ENCODE results near the gene LRRK1.

Gene LRRK1

DNA sequence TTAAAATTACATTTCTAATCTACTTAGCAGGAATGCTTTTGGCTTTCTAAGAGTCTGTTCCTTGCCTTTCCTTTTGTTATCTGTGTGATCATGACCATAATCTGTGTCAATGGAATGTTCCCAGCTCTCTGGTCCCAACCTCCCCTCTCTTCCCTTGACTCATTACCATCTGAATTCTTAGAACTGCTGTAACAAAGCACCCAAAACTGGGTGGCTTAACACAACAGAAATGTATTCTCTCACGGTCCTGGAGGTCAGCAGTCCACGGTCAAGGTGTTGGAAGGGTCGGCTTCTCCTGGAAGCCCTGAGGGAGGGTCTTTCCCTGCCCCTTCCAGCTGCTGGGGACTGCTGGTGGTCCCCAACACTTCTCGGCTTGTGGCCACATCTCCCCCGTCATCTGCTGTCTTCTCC lies 81.1 kb downstream of the LRRK1 start:
- Histone ChIP-seq H3K36me3 (ENCODE audit: insufficient read depth, low read length) (no peaks in the 10 kb centered on the region), H3K4me1 (ENCODE audit: insufficient read depth, low read length) (peaks cover 17% of the 10 kb centered on the region), H3K9ac (ENCODE audit: low read depth, low read length) (no peak overlapping the region), H3K9me3 (ENCODE audit: insufficient read depth, low read depth, low read length) (peaks cover 8% of the 10 kb centered on the region), H3K27ac (ENCODE audit: low read depth, low read length) (peak overlapping the region; percentile 39; the same call in 1 of the 2 replicates), H3K27me3 (ENCODE audit: insufficient read depth, low read length) (no peaks in the 10 kb centered on the region), H3K4me3 (ENCODE audit: low read length) (no peak overlapping the region)
- WGBS = 53% methylated on average over 5 of the region's 5 CpGs

DNA sequence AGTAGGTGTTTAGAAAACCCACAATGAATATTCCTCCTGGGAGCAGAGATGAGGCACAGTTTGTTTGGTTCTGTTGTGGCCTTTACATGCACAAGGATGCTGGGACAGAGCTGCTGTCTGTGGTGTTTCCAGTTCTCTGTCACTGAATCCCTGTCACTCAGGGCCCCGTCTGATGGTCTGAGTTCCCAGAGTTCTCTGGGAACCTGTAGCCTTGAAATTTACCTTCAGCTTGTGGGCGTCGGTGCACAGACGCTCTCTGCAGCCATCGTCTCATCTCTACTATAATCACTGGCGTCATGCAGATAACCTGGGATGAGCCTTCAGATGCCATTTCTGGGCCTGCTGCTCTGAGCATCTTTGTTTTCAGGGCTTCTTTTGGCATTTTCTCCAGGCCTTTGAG lies 81.9 kb downstream of the LRRK1 start:
- peaks cover 13% of the 10 kb centered on the region for H3K9me3 ChIP-seq (ENCODE audit: insufficient read depth, low read depth, low read length)
- no peak overlapping the region for H3K4me3 ChIP-seq (ENCODE audit: low read length)
- no peaks in the 10 kb centered on the region for H3K27me3 ChIP-seq (ENCODE audit: insufficient read depth, low read length)
- no peak overlapping the region for H3K27ac ChIP-seq (ENCODE audit: low read depth, low read length)
- no peak overlapping the region for H3K9ac ChIP-seq (ENCODE audit: low read depth, low read length)
- WGBS = 96% methylated on average over 6 of the region's 6 CpGs
- H3K36me3 ChIP-seq (ENCODE audit: insufficient read depth, low read length) = no peaks in the 10 kb centered on the region
- peaks cover 17% of the 10 kb centered on the region for H3K4me1 ChIP-seq (ENCODE audit: insufficient read depth, low read length)

DNA sequence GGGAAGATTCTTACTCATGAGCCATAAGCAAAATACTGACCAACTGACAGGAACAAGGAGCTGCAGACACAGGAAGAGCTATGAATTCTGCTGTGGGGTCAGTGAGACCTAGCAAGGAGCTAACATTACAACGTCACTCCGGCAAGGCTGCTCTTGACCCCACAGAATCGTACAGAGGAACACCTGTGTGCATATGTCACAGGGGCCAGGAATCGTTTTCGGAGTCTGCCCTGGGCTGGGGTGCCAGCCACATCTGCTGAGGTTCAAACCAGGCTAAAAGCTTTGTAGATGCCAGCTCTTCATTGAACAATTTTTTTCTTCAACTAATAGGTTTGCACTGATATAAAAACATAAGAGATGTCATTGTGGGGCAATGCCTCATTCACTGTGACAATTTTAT lies 82.6 kb downstream of the LRRK1 start:
- H3K27ac ChIP-seq (ENCODE audit: low read depth, low read length) = no peak overlapping the region
- peaks cover 17% of the 10 kb centered on the region for H3K4me1 ChIP-seq (ENCODE audit: insufficient read depth, low read length)
- no peak overlapping the region for H3K4me3 ChIP-seq (ENCODE audit: low read length)
- no peak overlapping the region for H3K9ac ChIP-seq (ENCODE audit: low read depth, low read length)
- no peaks in the 10 kb centered on the region for H3K27me3 ChIP-seq (ENCODE audit: insufficient read depth, low read length)
- peaks cover 13% of the 10 kb centered on the region for H3K9me3 ChIP-seq (ENCODE audit: insufficient read depth, low read depth, low read length)
- 94% methylated on average over 5 of the region's 5 CpGs for WGBS
- H3K36me3 ChIP-seq (ENCODE audit: insufficient read depth, low read length) = no peaks in the 10 kb centered on the region

DNA sequence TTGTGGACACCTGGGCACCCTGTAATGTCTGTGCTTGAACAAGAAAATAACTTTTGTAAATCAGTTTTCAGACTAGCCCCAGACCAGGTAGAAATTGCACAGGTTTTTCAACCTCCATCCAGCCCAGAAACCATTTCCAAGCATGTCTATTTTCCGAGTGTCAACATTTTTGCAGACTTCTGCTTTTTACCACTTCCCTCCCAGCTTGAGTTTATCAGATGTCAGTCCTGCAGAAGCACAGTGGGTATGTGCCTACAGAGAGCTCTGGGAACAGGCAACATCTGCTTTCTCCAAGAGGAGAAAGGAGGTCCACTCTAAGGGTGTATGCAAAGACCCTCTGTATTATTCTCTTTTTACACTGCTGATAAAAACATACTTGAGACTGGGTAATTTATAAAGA lies 83.9 kb downstream of the LRRK1 start:
- H3K9ac ChIP-seq (ENCODE audit: low read depth, low read length) = no peak overlapping the region
- H3K36me3 ChIP-seq (ENCODE audit: insufficient read depth, low read length) = no peaks in the 10 kb centered on the region
- peaks cover 13% of the 10 kb centered on the region for H3K9me3 ChIP-seq (ENCODE audit: insufficient read depth, low read depth, low read length)
- H3K27me3 ChIP-seq (ENCODE audit: insufficient read depth, low read length) = peaks cover 8% of the 10 kb centered on the region
- no peak overlapping the region for H3K4me3 ChIP-seq (ENCODE audit: low read length)
- 97% methylated on average over 1 of the region's 1 CpG for WGBS
- peaks cover 17% of the 10 kb centered on the region for H3K4me1 ChIP-seq (ENCODE audit: insufficient read depth, low read length)
- no peak overlapping the region for H3K27ac ChIP-seq (ENCODE audit: low read depth, low read length)

DNA sequence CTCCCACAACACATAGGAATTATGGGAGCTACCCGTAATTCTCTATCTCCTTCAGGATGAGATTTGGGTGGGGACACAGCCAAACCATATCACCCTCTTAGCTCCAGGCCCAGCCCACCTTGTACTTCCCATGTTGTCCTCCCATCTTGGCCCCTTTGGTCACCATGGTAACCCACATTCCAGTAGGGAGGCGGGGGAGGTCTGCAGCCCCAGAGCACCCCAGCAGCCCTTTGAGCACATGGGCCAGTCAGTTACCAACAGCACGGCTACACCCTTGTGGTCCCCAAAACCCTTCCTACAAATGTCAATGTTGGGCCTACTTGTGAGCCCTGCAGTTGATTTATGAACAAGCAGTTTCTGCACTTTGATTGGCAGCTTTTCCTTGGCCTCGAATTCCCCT lies 84.5 kb downstream of the LRRK1 start:
- Histone ChIP-seq H3K36me3 (ENCODE audit: insufficient read depth, low read length) (no peaks in the 10 kb centered on the region), H3K9ac (ENCODE audit: low read depth, low read length) (no peak overlapping the region), H3K4me1 (ENCODE audit: insufficient read depth, low read length) (peaks cover 17% of the 10 kb centered on the region), H3K9me3 (ENCODE audit: insufficient read depth, low read depth, low read length) (peaks cover 13% of the 10 kb centered on the region), H3K4me3 (ENCODE audit: low read length) (no peak overlapping the region), H3K27ac (ENCODE audit: low read depth, low read length) (no peak overlapping the region), H3K27me3 (ENCODE audit: insufficient read depth, low read length) (peaks cover 9% of the 10 kb centered on the region)
- 93% methylated on average over 4 of the region's 4 CpGs for WGBS

DNA sequence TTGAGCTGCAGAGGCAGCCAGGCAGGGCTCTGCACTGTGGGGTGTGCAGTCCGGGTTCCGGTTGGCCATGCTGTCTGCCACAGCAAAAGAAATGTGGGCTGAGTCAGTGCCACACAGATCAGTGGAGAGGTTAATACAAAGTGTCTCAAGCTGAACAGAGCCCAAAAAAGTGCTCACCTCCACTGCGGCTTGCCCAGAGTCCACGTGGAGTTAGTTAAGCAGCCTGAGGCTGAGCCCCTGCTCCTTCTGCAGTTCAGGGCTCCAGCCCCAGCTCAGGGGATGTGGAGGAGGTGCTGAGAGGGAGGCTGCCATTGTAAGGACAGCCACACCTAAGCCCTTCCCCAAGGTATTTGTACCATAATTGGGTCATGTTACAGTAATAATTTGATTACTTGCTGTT lies 85.3 kb downstream of the LRRK1 start:
- H3K27me3 ChIP-seq (ENCODE audit: insufficient read depth, low read length) = peaks cover 9% of the 10 kb centered on the region
- no peak overlapping the region for H3K4me3 ChIP-seq (ENCODE audit: low read length)
- H3K36me3 ChIP-seq (ENCODE audit: insufficient read depth, low read length) = no peaks in the 10 kb centered on the region
- no peak overlapping the region for H3K9ac ChIP-seq (ENCODE audit: low read depth, low read length)
- H3K27ac ChIP-seq (ENCODE audit: low read depth, low read length) = no peak overlapping the region
- H3K4me1 ChIP-seq (ENCODE audit: insufficient read depth, low read length) = peaks cover 14% of the 10 kb centered on the region
- WGBS = 97% methylated on average over 4 of the region's 4 CpGs
- H3K9me3 ChIP-seq (ENCODE audit: insufficient read depth, low read depth, low read length) = peaks cover 13% of the 10 kb centered on the region

DNA sequence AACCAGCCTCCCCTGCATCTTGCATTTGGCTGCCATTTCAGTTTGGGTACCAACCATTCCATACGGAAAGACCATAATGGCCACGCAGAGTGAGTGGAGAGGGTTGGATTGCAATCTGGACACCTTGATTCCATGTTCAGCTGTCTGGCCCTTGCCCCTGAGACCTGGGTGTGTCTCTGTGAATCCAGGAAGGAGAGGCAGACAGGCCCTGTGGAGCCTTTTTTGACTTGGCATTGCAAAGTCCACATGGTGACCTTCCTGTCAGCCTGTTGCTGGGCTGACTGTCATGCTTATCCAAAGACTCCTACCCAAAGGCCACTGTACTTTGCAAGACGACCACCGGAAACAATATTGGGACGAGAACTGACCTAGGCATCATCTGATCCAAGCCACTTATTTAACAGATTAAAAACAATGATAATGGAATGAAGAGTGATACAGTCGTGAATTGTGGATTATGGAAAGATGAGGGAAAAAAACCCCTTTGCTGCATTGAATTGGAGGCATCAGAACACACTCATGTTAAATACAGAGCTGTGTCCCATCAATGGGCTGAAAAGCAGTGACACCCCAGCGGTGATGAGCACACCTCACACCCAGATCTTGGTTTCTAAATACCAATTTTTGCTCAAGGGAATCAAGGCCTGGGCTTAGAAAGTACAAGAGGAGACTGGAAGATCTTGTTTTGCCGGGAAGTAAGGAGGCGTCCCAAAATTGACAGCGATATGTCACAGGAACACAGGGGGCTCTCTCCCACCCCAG lies 86.0 kb downstream of the LRRK1 start:
- 98% methylated on average over 10 of the region's 10 CpGs for WGBS
- Histone ChIP-seq H3K4me1 (ENCODE audit: insufficient read depth, low read length) (peaks cover 7% of the 10 kb centered on the region), H3K9ac (ENCODE audit: low read depth, low read length) (no peak overlapping the region), H3K36me3 (ENCODE audit: insufficient read depth, low read length) (no peaks in the 10 kb centered on the region), H3K4me3 (ENCODE audit: low read length) (no peak overlapping the region), H3K27ac (ENCODE audit: low read depth, low read length) (no peak overlapping the region), H3K9me3 (ENCODE audit: insufficient read depth, low read depth, low read length) (peaks cover 13% of the 10 kb centered on the region), H3K27me3 (ENCODE audit: insufficient read depth, low read length) (peaks cover 9% of the 10 kb centered on the region)

DNA sequence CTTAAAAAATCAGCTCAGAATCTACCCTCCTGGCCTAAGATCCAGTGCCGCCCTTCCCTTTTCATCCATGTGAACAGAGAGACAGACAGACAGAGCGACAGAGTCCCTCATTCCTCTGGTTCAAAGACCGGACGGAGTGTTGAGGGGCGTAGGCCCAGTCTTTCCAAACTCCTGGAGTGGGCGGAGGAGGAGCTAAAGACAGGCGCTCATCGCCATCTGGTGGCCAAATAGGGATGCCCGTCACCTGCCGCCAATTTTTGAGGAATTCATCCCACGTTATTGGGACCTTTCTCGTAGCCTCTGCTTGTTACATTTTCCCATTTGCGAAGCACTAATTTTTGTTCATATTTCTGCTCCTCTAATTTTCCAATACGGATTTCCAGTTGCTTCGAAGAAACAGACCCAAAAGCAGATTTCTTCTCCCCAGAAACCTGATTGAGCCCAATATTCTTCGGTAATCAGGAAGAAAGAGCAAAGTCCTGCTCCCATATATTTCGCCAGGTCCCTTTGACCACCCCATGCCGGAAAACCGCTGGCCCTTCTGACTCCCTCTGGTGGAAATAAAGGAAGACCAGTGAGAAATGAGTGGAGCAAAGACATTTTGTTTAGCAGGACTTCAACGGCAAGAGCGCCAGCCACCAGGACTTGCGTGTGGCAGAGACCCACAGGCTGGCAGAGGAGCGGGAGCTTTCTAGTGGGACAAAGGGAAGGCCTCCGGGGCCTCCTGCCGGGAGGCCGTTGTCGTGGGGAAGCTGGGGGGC lies 88.0 kb downstream of the LRRK1 start:
- Histone ChIP-seq H3K9me3 (ENCODE audit: insufficient read depth, low read depth, low read length) (peaks cover 13% of the 10 kb centered on the region), H3K27ac (ENCODE audit: low read depth, low read length) (no peak overlapping the region), H3K4me1 (ENCODE audit: insufficient read depth, low read length) (no peaks in the 10 kb centered on the region; the same call in 1 of the 2 replicates), H3K4me3 (ENCODE audit: low read length) (peak overlapping the region; percentile 10; the same call in 1 of the 2 replicates), H3K27me3 (ENCODE audit: insufficient read depth, low read length) (peaks cover 9% of the 10 kb centered on the region), H3K36me3 (ENCODE audit: insufficient read depth, low read length) (no peaks in the 10 kb centered on the region), H3K9ac (ENCODE audit: low read depth, low read length) (no peak overlapping the region)
- WGBS = 17% methylated on average over 27 of the region's 27 CpGs

DNA sequence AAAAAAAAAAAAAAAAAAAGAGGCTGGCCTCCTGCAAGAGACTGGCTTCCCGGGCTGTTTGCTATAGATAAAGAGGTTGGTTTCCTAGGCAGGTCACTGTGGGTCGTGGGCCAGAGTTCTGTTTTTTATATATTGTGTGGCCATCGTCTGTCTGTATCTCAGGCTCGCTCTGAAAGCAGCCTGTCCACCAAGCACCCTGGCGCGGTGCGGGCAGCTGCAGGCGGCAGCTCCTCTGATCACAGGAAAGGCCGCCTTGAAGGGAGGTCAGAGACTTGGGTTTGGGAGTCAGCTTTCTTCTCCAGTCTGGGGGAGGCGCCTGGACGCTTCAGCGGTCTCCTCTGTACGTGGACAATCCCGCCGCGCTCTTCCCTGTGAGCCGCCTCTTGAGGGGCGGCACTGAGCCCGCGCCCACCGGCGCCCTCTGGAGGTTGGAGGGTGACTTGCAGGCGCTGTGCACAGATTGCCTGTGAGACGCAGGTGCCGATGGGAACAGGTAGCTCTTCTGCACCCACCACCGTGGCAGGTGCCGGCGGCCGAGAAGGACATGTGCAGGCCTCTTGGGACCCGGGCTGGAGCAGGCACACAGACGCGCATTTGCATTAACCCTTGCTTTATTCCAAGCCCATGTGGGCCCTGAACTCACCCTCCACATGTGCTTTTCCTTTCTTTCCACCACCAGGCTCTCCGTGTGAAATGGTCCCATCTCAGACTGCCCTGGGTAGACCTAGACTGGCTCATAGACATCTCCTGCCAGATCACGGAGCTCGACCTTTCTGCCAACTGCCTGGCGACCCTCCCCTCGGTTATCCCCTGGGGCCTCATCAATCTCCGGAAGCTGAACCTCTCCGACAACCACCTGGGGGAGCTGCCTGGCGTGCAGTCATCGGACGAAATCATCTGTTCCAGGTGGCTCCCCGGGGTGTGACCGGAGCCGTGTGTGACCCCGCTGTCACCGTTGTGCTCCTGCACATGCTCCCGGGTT lies 89.3 kb downstream of the LRRK1 start:
- H3K4me3 ChIP-seq (ENCODE audit: low read length) = peak overlapping the region; percentile 75
- H3K27ac ChIP-seq (ENCODE audit: low read depth, low read length) = no peak overlapping the region
- peaks cover 13% of the 10 kb centered on the region for H3K9me3 ChIP-seq (ENCODE audit: insufficient read depth, low read depth, low read length)
- H3K4me1 ChIP-seq (ENCODE audit: insufficient read depth, low read length) = no peaks in the 10 kb centered on the region; the same call in 1 of the 2 replicates
- peaks cover 9% of the 10 kb centered on the region for H3K27me3 ChIP-seq (ENCODE audit: insufficient read depth, low read length)
- 28% methylated on average over 48 of the region's 48 CpGs for WGBS
- no peaks in the 10 kb centered on the region for H3K36me3 ChIP-seq (ENCODE audit: insufficient read depth, low read length)
- peak overlapping the region; percentile 61 for H3K9ac ChIP-seq (ENCODE audit: low read depth, low read length)

DNA sequence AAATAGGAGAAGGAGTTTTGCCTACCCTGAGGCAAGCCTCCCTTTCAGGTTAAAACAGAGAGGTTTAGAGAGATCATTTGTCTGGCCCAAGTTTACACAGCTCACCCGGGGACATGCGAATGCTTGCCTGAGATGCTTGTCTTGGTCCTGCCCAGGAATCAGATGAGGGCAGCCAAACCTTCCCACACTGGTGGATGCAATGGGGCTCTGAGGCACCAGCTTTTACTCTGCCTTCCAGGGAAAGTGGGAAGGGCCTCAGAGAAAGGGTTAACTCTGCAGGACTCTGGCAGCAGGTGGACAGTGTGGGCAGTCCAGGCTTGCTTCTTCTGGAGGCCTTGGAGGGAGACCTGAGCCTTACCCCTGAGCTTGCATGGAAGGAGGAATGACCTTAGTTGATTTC lies 90.0 kb downstream of the LRRK1 start:
- H3K9ac ChIP-seq (ENCODE audit: low read depth, low read length) = no peak overlapping the region
- no peak overlapping the region for H3K4me3 ChIP-seq (ENCODE audit: low read length)
- H3K9me3 ChIP-seq (ENCODE audit: insufficient read depth, low read depth, low read length) = peaks cover 13% of the 10 kb centered on the region
- peaks cover 9% of the 10 kb centered on the region for H3K27me3 ChIP-seq (ENCODE audit: insufficient read depth, low read length)
- H3K4me1 ChIP-seq (ENCODE audit: insufficient read depth, low read length) = no peaks in the 10 kb centered on the region; the same call in 1 of the 2 replicates
- 93% methylated on average over 2 of the region's 2 CpGs for WGBS
- no peak overlapping the region for H3K27ac ChIP-seq (ENCODE audit: low read depth, low read length)
- no peaks in the 10 kb centered on the region for H3K36me3 ChIP-seq (ENCODE audit: insufficient read depth, low read length)
